COLO668 (cell line): Measurements from ENCODE around the gene MARS1.
A peak's percentile ranks its signal among the peaks of the same experiment; 100 is the strongest.
"Not testable (repeated sequence)": the region's sequence is repeated elsewhere in the genome, so short reads cannot be mapped to it uniquely, and the experiment has no call there.

Experiments used
- DNase-seq: peaks from one replicate; lab custom pipeline; 2025; ENCODE audit not compliant: unreplicated experiment; lab: John Stamatoyannopoulos, UW

Gene MARS1

DNA sequence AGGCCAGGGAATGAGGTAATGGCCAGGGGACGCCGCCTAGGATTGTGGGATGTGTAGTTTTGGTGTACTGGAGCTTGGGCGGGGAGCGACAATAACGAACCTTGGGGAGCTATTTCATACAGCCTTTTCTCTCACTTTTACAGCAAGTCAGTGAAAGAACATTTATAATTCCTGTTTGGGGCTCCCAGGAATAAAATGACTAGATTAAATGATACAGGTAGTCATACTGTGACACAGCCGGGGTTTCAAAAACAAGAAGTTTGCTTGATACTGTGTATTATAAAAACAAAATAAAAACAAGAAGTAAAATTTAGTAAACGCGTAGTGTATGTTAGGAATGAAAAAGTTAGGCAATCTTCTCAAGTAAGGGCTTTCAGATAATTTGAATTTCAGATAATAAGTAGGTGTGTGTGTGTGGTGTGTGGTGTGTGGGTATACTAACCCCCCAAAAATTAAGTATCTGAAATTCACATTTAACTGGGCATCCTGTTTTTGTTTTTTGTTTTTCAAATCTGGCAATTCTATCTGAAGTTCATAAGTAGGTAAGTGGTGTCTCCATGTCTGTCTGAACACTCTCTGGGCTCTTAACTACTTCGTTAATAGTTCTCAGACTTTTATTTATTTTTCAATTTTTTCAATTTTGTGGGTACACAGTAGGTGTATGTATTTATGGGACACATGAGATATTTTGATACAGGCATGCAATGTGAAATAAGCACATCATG, 59.6 kb downstream of the MARS1 start:
- DNase-seq, result no peak

DNA sequence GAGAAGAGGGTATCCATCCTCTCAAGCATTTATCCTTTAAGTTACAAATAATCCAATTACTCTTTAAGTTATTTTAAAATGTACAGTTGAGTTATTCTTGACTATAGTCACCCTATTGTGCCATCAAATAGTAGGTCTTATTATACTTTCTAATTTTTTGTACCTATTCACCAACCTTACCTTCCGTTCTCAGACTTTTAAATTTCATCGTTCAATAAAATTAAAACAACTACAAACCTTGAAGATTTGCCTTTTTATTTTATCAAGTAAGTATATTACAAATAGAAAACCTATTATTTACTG, 60.1 kb downstream of the MARS1 start:
- no peak for DNase-seq

DNA sequence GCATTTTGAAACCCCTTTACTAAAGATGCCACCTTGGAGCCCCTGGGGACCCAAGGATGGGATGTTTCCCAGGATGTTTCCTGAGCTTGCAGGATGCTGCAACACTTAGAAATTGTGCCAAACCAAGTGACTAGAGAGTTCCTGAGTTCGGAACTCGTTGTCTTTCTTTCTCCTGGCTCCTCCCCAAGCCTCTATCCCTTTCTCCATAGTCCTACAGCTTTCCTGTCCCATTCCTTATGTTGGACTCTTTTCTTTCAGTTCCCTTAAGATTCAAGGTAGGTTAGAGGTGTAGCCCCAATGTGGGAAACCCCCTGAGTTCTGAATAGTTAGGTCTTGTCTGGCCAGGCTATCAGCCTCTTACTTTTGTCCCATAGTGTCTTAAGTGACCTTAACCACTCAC, 60.6 kb downstream of the MARS1 start:
- no peak for DNase-seq

GRCh38 chr12:57549203-57549908, 61.5 kb downstream of the MARS1 start:
- DNase-seq, result no peak

GRCh38 chr12:57549909-57550640, 62.2 kb downstream of the MARS1 start, which contains the start of gene KIF5A:
Gene KIF5A, plus strand, starts transcription at chr12:57550044. Its CDS starts 228 bp downstream, at chr12:57550272.
- peak; percentile 13 for DNase-seq

GRCh38 chr12:57550641-57551549, 63.0 kb downstream of the MARS1 start:
- no peak for DNase-seq

- DNase-seq, result no peak
Measured at GRCh38 chr12:57551637-57552305, 63.9 kb downstream of the MARS1 start.

GRCh38 chr12:57552306-57552651, 64.4 kb downstream of the MARS1 start:
- DNase-seq, result no peak

- DNase-seq, result no peak
Measured at GRCh38 chr12:57552835-57553313, 65.0 kb downstream of the MARS1 start.

DNA sequence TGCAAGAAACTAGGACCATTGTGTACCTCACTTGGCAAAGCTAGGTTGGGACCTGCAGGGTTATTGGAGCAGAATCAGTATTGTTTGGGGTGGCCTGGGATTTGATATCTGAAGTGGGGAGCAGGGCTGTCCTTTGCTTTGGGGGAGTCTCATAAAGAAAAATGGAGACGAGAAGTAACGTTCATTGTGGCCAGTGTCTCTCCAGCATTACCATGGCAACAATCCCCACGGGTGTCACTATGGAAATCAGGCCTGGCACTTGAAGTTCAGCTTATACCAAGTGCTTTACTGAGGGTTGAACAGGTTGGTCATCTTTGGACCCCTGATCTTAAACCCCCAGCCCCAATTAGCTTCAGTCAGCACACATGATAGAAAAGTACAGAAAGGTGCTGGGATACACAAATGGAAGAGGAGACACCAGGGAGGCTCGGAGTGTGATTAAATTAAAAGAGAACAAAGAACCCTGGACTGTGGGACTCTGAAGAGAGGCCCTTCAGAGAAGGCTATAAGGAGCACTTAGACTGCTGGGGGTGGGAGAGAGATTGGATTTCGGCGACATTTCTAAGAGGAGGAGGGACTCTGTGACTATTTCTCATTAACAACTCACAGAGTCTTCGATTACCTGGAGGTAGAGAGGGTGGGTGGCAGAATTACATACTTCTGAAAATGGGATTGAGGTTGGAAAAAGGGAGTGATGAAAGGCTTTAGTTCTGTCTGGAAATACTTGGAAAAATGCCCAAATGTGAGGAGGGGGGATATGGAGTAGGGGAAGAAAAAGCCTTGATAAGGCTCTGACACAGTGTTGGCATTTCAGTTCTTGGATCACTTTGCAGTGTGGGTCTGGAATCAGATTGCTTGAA, 65.7 kb downstream of the MARS1 start:
- DNase-seq, result no peak

DNA sequence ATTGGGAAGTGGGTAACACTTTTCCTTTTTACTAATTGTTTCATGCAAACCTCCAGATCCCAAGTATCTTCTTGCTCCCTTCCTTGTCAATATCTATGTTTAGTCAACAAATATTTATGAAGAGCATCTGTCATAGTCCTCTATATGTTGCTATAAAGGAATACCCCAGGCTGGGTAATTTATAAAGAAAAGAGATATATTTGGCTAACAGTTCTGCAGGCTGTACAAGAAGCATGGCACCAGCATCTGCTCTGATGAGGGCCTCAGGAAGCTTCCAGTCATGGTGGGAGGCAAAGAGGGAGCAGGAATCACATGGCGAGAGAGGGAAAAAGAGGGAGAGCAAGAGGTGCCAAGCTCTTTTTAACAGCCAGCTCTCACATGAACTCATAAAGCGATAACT, 66.6 kb downstream of the MARS1 start:
- no peak for DNase-seq

- no peak for DNase-seq
Measured at GRCh38 chr12:57554897-57555296, 67.0 kb downstream of the MARS1 start.

DNA sequence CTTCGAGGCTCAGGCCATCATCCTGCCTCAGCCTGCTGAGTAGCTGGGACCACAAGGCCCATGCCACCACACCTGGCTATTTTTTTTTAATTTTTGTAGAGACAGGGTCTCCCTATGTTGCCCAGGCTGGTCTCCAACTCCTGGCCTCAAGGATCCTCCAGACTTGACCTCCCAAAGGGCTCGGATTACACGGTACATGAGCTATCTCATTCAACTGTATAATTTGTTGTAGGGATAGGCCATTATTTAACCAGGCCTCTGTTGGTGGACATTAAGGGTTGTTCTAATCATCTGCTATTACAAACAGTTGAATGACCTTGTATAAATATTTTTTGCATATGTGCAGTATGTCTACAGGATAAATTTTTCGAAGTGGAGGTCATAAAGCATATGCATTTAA, 71.0 kb downstream of the MARS1 start:
- no peak for DNase-seq

- no peak for DNase-seq
Measured at GRCh38 chr12:57560516-57560915, 72.6 kb downstream of the MARS1 start.

- not testable (repeated sequence) for DNase-seq
Measured at GRCh38 chr12:57561117-57561516, 73.2 kb downstream of the MARS1 start.

DNA sequence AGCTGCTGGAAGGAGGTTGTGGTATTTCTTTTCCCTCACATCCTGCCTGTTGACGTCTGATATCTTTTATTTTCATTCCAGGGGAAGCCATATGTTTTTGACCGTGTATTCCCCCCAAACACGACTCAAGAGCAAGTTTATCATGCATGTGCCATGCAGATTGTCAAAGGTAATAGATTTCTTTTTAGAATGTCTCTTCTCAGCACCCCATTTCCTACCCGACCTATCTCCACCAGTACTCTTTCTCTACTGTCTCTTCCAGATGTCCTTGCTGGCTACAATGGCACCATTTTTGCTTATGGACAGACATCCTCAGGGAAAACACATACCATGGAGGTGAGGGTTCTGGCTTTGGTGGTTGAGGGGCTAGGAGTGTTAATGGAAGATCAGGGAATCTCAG, 75.5 kb downstream of the MARS1 start:
- DNase-seq, result no peak

DNA sequence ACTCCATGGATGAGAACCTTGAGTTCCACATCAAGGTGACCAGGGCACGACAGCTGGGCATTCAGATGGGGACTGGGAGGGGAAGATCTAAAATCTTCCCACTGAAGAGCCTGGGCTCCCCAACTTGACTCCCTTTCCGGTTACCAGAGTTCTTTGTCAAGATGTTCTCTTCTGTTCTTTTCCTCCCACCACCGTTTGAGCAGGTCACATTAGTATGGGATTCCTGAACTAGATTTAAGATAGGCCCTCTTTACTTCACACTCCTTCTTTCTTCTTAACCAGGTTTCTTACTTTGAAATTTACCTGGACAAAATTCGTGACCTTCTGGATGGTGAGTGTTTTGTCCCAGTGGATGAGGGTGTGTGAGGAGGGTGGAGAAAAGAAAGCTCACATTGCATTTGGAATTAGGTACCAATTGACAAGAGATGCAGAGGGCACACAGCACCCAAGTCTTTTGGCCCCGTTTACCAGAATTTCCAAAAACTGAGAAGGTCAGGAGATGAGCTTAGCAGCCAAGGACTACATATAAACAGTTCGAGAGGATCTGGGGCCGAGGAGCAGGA, 76.4 kb downstream of the MARS1 start:
- DNase-seq, result no peak
